ENCODE results near the gene SLC35A4. TPM values are rescaled to one million over a fixed set of nuclear protein-coding genes. Genes with fewer than 3 reads are reported as not detected.

Gene SLC35A4, protein sequence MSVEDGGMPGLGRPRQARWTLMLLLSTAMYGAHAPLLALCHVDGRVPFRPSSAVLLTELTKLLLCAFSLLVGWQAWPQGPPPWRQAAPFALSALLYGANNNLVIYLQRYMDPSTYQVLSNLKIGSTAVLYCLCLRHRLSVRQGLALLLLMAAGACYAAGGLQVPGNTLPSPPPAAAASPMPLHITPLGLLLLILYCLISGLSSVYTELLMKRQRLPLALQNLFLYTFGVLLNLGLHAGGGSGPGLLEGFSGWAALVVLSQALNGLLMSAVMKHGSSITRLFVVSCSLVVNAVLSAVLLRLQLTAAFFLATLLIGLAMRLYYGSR
- 81.8 TPM for total RNA-seq
- long read RNA-seq, transcript SLC35A4-201 (3 exons, 3,041 nt) = major isoform, 53 of 92 reads
- long read RNA-seq, partial matches to known transcripts = 32 of 92 reads
- long read RNA-seq, other reads (novel, unspliced or antisense) = 5 of 92 reads

GRCh38 chr5:140564196-140565023 lies at the start of gene SLC35A4, which contains the start of gene APBB3:
Gene SLC35A4 (plus strand): TSS chr5:140564828. CDS start chr5:140567170, 2,342 bp downstream.
Gene APBB3 (minus strand): TSS chr5:140564598. CDS start chr5:140564245, 353 bp downstream.
- intact Hi-C loops (cut with DNase I) = loop anchor here (2.0 to 5.0 kb wide), 3 partner anchors 73 to 126 kb away; partner anchors contain the start of genes HARS1, HARS2, IK and NDUFA2
- DNase-seq (ENCODE audit: low spot score) = peak; percentile 98

DNA sequence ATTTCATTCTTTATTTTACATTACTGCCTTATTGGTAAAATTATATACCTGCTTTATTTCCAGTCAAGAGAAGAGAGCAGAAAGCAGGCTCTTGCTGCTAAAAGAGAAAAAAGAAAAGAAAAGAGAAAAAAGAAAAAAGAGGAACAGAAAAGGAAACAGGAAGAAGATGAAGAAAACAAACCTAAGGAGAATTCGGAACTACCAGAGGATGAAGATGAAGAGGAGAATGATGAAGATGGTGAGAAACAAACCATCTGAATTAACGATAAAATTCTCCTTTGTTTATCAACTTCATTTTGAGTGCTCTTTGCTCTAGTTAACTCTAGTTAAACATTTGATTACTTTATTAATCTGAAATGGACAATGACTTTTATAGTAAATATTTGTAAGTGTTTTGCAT lies 40.6 kb upstream of the SLC35A4 start:
- intact Hi-C loops (cut with DNase I) = no loop called here
- DNase-seq (ENCODE audit: low spot score) = no peak

GRCh38 chr5:140540227-140540626 lies 24.4 kb upstream of the SLC35A4 start:
- DNase-seq (ENCODE audit: low spot score) = no peak
- intact Hi-C loops (cut with DNase I) = no loop called here

DNA sequence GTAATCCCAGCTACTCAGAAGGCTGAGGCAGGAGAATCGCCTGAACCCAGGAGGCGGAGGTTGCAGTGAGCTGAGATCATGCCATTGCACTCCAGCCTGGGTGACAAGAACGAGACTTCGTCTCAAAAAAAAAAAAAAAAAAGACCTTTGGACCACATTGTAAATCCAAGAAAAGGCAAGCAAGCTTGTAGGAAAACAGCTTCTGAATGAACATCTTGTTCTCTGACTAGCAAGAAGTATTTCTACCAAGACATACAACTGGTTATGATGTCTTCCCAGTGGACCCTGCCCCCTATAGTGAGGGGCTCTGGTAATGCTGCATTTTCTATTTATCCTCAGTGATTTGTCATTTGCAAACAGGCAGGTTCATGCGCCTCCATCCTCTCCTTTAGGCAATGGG lies 21.7 kb upstream of the SLC35A4 start:
- intact Hi-C loops (cut with DNase I) = no loop called here
- DNase-seq (ENCODE audit: low spot score) = no peak

DNA sequence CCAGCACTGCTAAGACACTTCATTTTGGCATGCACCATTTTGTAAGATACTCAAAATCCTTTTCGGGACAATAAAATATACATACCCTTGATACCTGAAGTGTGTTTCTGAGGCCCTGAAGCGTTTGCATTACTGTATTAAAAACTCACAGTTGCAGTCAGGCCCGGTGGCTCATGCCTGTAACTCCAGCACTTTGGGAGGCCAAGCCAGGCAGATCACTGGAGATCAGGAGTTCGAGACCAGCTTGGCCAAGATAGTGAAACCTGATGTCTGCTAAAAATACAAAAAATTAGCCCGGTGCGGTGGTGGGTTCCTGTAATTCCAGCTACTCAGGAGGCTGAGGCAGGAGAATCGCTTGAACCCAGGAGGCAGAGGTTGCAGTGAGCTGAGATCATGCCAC lies 19.6 kb upstream of the SLC35A4 start:
- DNase-seq (ENCODE audit: low spot score) = no peak
- intact Hi-C loops (cut with DNase I) = loop anchor here (5.0 kb wide), 2 partner anchors 87 to 143 kb away; partner anchors contain the start of genes ANKHD1 and CD14

DNA sequence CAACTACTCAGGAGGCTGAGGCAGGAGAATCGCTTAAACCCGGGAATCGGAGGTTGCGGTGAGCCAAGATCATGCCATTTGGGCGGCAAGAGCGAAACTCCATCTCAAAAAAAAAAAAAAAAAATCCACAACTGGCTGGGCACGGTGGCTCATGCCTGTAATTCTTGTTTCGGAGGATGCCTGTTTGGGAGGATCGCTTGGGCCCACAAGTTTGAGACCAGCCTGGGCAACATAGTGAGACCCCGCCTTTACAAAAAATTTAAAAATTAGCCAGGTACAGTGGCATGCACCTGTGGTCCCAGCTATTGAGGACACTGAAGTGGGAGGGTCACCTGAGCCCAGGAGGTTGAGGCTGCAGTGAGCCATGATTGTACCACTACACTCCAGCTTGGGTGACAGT lies 19.0 kb upstream of the SLC35A4 start:
- no peak for DNase-seq (ENCODE audit: low spot score)
- intact Hi-C loops (cut with DNase I) = loop anchor here (5.0 kb wide), 2 partner anchors 87 to 143 kb away; partner anchors contain the start of genes ANKHD1 and CD14

GRCh38 chr5:140546851-140547507 lies 17.6 kb upstream of the SLC35A4 start:
- intact Hi-C loops (cut with DNase I) = loop anchor here (5.0 kb wide), 2 partner anchors 85 to 145 kb away; partner anchors contain the start of genes ANKHD1 and CD14
- DNase-seq (ENCODE audit: low spot score) = no peak

- DNase-seq (ENCODE audit: low spot score) = peak; percentile 99
- intact Hi-C loops (cut with DNase I) = loop anchor here (5.0 kb wide), 2 partner anchors 85 to 145 kb away; partner anchors contain the start of genes ANKHD1 and CD14
These were observed 16.9 kb upstream of the SLC35A4 start, which contains the start of gene EIF4EBP3 for GRCh38 chr5:140547508-140548299. Gene EIF4EBP3 (plus strand): TSS chr5:140547662. CDS start chr5:140547738, 76 bp downstream.

GRCh38 chr5:140548300-140548688 lies 16.3 kb upstream of the SLC35A4 start:
- DNase-seq (ENCODE audit: low spot score) = no peak
- intact Hi-C loops (cut with DNase I) = loop anchor here (5.0 kb wide), 2 partner anchors 84 to 146 kb away; partner anchors contain the start of genes ANKHD1 and CD14

- intact Hi-C loops (cut with DNase I) = loop anchor here (5.0 kb wide), 2 partner anchors 84 to 146 kb away; partner anchors contain the start of genes ANKHD1 and CD14
- no peak for DNase-seq (ENCODE audit: low spot score)
These were observed 15.8 kb upstream of the SLC35A4 start for GRCh38 chr5:140548791-140549190.

- intact Hi-C loops (cut with DNase I) = loop anchor here (5.0 kb wide), 2 partner anchors 83 to 147 kb away; partner anchors contain the start of genes ANKHD1 and CD14
- DNase-seq (ENCODE audit: low spot score) = no peak
These were observed 15.1 kb upstream of the SLC35A4 start for GRCh38 chr5:140549237-140550144.

- DNase-seq (ENCODE audit: low spot score) = no peak
- intact Hi-C loops (cut with DNase I) = no loop called here
These were observed 14.2 kb upstream of the SLC35A4 start for GRCh38 chr5:140550147-140551079.

GRCh38 chr5:140551872-140552271 lies 12.8 kb upstream of the SLC35A4 start:
- DNase-seq (ENCODE audit: low spot score) = no peak
- intact Hi-C loops (cut with DNase I) = no loop called here

DNA sequence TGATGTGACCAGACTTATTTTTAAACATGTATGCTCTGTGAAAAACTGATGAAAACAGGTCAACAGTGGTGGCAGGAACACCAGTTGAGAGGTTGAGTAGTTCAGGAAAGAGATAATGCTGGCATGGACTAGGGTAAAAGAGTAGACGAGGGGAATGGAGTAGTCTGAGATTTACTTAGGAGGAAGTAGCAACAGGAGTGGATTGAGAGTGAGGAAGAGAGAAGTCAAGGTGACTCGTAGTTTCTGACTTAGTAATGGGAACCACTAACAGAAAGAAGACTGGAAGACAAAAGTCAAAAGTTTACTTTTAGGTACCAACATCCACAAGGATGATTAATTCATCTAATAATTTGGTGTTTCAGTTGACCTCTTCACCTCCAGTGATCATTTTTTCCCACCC lies 11.0 kb upstream of the SLC35A4 start:
- no peak for DNase-seq (ENCODE audit: low spot score)
- intact Hi-C loops (cut with DNase I) = no loop called here

GRCh38 chr5:140554454-140554853 lies 10.2 kb upstream of the SLC35A4 start:
- no peak for DNase-seq (ENCODE audit: low spot score)
- intact Hi-C loops (cut with DNase I) = no loop called here

GRCh38 chr5:140555747-140556312 lies 8.8 kb upstream of the SLC35A4 start:
- intact Hi-C loops (cut with DNase I) = no loop called here
- no peak for DNase-seq (ENCODE audit: low spot score)
